Islet of Langerhans (tissue), 1 donor: ENCODE results near the gene GPRIN2.
"Not testable (repeated sequence)": the region's sequence is repeated elsewhere in the genome, so short reads cannot be mapped to it uniquely, and the experiment has no call there.

ENCODE experiments used
- FAIRE-seq: peaks from one replicate; lab custom pipeline; 2011; peaks lifted over from hg19 to GRCh38; lab: Jason Lieb, UNC

GPRIN2 gene

DNA sequence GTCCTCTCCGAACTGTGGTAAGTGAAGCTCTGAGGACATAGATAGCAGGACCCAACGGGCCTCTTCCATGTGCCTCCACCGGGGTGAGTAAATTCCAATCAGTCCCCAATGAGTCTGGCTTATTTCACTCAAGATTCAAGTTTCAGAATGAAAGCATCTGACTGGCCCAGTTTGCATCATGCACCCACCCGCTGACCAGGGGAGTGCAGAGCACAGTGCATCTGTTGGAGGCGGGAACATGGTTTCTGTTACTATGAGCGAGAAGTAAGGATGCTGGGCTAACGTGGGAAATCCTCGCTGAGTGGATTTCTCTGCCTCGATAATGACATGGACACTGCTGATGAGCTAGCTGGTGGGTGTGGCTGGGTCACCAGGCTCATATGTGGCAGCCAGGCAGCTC is 10.7 kb upstream of the GPRIN2 start:
- FAIRE-seq = not testable (repeated sequence)

DNA sequence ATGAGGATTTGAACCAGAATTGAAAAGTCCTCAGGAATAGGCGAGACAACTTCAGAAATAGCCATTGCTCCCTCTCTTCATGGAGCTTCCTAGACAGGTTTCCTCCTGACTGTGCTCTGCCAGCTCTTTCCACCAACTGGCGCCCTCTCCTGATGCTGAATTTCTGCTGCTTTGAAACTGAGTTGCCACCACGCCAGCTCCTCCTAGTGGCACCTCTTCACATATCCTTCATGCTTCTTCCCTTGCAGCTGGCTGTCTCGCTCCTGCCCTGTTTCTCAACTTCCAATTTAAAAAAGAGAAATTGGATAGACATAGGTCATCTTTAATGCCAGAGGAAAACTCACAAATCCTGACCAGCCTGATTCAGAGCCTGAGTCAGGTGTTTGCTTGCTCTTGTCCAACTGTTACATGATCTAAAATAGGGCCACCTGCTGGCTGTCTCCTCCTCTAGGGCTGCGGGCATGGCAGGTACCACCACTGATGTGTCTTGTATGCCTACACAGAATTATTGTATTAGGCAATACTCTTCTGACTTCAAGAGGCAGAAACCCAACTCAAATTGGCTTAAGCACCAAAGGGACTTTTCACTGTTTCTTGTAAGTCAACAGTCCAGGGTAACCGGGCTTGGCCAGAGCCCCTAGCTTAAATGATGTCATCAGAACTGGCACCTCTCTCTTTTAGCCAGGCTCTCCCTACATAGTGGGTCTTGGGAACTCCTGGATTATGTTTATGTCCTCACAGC is 9.3 kb upstream of the GPRIN2 start:
- not testable (repeated sequence) for FAIRE-seq

DNA sequence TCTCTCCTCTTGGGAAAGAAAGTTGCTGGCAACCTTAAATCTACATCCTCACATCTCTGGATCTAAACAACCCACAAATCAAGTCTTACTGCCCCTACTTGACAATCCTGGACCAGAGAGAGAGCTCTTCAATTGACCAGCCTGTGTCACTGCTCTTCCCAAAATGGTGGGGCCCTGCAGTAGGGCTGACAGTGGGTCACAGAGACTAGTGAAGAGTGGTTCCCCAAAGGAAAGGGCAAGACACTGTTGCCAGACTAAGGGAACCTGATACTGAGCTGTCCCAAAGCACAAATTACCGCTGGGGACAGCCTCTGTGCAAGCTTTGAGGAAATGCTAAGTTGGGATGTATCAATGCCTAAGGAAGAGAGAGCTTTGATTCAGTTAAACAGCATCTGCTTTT is 4.5 kb upstream of the GPRIN2 start:
- FAIRE-seq = no peak

DNA sequence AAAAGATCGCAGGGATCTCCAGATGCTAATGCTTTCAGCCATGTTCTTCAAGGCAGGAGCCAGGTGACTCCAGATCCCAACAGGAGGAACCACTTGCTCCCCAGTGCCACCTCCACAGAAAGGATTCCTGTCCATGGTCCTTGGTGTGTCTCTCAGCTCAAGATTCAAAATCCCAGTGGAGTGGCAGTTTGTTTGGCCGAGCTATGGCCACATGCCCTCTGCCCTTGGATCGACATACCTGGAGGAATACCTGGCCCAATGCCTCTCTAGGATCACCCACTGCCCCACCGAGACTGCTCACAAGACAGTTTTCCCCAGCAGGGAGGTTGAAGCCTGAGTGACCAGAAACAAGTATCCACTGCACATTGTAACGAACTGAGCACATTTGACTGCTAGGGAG is 3.9 kb upstream of the GPRIN2 start:
- FAIRE-seq = no peak

DNA sequence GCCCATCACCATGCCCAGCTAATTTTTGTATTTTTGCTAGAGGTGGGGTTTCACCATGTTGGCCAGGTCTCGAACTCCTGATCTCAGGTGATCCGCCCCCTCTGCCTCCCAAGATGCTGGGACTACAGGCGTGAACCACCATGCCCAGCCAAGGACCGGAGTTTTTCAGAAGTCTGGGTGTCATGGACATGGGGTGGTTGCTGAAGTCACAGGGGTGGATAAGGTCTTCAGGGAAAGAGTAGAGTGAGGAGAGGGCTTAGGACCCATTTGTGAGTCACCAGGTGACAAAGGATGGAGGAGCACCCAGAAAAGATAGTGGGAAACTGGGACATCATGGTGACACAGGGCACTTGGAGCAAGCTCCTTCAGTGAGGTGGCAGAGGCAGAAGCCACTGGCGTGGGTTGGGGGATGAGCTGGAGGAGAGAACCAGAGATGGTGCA is 2.8 kb upstream of the GPRIN2 start:
- no peak for FAIRE-seq

DNA sequence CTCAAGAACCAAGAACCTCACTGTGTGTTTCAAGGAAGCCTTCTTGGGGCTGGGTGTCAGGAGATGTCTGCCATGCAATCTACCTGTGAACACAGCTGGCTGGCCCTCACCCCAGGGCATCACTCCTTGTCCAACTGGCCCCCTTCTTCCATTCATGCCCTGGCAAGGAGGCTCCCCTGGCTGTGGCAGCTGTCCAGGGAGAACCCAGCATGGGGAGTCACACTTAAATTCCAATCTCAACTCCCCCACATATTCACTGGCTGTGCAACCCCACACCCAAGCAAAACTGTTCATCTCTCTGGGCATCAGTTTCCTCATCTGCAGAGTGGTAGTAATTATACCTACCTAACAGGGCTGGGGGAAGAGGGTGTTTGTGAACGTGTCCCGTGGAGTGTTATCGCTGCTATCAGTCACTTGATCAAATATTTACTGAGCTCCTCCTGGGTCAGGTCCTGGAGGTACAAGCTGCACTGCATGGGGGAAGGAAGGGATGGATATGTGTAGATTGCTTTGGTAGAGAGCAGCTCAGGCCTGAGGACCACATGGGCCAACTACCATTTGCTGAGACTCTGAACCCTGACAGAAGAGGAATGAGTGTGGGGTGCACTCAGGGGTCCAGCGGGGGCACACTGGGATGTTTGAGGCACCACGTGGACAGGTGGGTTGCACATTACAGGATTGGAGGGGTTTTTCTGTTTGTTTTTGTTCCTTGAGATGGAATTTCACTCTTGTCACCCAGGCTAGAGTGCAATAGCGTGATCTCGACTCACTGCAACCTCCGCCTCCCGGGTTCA is 2.1 kb upstream of the GPRIN2 start:
- FAIRE-seq = no peak

- no peak for FAIRE-seq
These were observed 1.6 kb upstream of the GPRIN2 start for GRCh38 chr10:46558122-46558391.

DNA sequence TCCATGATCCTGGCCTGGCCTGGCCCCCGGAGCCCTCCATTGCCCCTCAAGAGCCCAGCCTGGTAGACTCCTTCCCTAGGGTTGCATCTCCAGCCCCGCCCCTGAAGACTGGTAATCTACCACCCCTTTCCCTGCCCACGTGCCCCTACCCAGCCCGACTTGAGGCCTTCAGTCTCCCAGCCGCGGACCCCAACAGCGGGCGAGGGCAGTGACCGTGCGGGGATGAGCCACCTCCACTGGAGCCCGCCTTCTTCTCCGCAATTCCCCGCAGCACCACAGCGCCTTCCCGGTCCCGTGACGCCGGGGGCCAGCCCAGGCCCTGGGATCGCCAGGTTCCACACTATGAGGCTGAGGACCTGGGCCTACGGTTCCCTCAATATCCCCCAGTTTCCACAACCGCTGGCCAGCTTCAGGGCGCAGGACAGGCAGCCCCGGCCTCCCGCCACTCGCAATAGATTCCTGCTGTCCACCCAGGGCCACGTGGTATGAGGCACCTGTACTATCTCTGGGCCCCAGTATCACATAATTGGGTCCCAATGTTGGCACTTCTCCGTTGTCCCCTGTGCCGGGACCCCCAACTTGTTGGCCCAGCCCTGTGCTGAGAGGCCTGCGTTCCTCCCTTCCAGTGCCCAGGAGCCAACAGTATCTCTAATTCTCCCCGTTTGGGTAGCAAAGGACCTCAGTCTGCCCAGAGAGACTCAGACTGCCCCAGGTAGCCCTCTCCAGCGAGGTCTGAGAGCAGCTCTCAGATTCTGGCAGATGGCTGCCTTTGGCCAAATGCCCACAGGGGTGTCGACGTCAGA is 1.1 kb upstream of the GPRIN2 start:
- no peak for FAIRE-seq

- FAIRE-seq = no peak
These were observed 544 bp downstream of the GPRIN2 start for GRCh38 chr10:46555713-46556514.

- FAIRE-seq = no peak
These were observed 1.1 kb downstream of the GPRIN2 start for GRCh38 chr10:46555366-46555712.

DNA sequence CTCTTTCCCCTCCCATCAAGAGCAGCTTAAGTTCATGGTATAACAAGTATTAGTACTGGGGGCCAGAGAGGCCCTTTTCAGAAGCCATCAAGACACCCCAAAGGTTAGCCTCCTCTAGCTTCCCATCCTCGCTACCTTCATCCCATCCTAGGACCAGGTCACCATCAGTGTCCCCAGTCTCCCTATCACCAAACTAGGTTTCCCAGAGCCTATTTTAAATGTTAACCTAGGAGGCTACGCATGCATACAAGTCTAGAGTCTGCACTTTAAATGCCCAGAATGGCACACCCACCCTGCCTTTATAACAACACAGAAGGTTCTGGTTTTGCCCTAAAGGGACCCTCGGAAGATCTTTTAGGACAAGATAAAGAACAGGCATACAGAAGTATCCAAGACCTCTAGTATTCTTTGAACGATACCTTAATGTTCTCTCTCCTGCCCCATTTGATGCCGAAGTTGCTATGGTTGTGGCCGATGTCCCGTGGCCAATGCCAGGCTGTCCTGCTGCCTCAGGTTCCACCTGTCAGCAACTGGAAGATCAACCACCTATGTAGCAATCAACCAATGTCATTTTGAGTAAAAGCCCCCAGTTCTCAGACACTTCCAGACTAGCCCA is 2.2 kb downstream of the GPRIN2 start:
- FAIRE-seq = no peak

GRCh38 chr10:46553238-46554049 is 3.0 kb downstream of the GPRIN2 start:
- FAIRE-seq = no peak

DNA sequence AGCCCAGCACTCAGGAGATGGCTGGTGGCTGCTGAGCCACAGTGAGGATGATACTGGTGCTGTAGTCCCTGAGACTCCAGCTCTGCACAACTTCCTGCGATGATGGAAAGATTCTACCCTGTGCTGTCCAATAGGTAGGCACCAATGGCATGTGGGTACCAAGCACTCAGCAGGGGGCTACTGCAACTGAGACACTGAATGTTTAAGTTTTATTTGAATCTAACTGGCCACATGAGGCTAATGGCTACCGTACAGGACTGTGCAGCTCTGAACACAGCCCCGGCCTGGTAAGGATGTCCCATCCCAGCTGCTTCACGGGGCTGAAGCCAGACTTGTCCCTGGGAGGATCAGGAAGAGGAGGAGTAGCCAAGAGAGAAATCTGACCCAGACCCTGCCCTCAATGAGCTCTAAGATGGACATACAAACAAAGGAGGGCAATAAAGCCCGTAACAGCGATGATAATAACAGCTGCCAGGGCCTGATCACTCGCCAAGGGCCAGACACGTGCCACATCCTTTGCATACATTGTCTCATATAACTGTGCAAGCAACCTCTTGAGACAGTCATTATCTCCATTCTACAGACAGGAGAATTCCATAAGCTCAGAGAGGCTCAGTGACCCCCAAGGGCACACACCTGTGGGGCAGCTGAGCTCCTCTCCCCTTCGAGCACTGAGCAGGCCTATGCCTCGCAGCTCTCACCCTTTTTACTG is 3.8 kb downstream of the GPRIN2 start:
- no peak for FAIRE-seq

- FAIRE-seq = no peak
These were observed 4.5 kb downstream of the GPRIN2 start for GRCh38 chr10:46551701-46552525.

DNA sequence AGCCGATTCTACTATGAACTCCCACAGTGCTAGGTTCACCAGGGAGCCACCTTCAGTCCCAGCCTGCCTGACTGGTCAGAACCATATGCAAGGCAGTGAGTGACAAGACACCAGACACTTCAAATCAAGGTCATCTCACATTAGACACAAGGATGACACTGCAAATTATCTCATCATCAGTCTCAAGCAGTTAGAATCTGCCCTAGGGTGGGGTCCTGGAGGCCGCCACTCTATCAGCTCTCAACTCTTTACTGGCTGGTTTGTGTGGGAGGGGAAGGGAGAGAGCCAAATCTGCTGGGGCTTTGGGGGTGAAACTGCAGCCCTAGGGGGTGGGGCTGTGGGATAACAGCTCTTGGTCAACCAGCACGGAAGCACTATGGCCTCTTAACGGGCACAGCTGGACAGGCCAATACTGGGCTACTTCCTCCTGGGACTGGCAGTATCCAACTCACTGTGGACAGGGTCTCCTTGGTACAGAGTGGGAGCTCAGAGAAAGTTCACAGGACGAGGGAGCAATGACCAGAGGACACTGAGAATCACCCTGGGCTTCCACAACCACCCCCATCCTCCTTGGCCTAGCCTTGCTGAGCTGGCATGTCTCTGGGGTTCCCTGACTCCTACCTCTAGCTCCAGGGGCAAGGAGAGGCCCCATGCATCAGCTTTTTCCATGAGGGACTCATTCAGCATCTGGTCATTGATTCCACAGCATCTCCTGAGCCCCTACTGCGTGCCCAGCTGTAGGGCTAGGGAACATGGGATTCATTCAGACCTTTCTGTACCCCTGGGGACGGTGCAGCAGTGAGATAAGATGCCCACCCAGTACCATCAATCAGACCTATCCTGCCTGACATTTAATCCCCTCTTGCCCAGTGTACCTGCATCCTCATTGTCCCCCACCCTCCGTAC is 5.4 kb downstream of the GPRIN2 start:
- FAIRE-seq = no peak

DNA sequence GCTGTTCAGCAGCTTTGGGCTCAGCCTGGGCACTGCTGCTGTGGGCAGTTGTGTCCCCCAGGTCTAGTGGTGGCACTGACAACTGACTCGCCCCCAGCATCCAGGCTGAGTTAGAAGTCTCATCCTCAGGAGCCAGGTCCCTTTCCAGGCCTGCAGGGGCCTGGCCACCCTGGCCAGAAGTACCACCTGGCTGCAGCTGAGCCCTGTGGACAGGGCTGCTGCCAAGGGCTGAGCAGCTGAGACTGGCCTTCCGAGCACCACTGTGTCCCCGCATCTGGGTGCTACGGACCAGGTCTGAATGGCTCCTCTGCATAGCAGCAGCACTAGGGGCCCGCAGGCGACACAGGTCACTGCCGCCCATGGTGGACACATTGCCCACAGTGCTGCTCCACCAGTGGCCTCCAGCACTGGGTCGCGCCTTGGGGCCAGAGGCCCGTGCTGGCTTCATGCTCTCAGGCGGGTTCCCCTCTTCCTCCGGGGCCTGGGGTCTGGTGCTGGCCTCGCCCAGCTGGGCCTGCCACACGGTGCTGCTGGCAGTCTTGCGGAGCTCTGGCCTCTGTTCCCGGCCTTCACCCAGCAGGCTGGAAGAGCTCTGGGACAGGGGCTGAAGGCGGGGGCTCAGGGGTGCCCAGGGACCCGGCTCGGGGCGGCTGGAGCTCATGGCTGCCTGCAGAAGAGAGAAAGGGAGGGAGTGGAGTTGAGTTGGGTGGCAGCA is 6.2 kb downstream of the GPRIN2 start:
- FAIRE-seq = no peak

GRCh38 chr10:46549171-46550075 is 7.0 kb downstream of the GPRIN2 start:
- no peak for FAIRE-seq
